GM13977 (cell line): Measurements from ENCODE around the gene HCK.

Experiments used
- DNase-seq: peaks from one replicate; pipeline ENCODE4 v3.0.0; 2012; ENCODE audit warnings: low spot score
- CTCF ChIP-seq: IDR thresholded peaks from 2 replicates; pipeline ENCODE4 v1.5.1; 2012; ENCODE audit warnings: mild to moderate bottlenecking, control low read depth; ENCODE audit not compliant: insufficient read depth; ENCODE audit errors: extremely low read depth, missing control alignments
- in situ Hi-C: fragments of 300-500 bp; cut with MboI; formaldehyde crosslinking; loops from one replicate; pipeline ENCODE4 v1.12.0; 2022; ENCODE audit warnings: low sequenced_read_pairs, low pct_unique_long_range_greater_than_20kb, mixed read lengths, inconsistent platforms; ENCODE audit not compliant: unreplicated experiment

The HCK gene

GRCh38 chr20:32144898-32145662 lies 93.0 kb downstream of the HCK start:
- DNase-seq: no peak
- no peak for TF ChIP-seq CTCF
- in situ Hi-C loops: no loop called here

GRCh38 chr20:32149566-32150170 lies 97.6 kb downstream of the HCK start:
- in situ Hi-C loops: no loop called here
- DNase-seq: no peak

GRCh38 chr20:32150291-32150848 lies 98.3 kb downstream of the HCK start:
- no peak for TF ChIP-seq CTCF
- no peak for DNase-seq
- in situ Hi-C loops: no loop called here

More at GRCh38 chr20:32149566-32150170, 97.6 kb downstream of the HCK start:
- TF ChIP-seq CTCF: no peak
